PFSK-1 (cell line): ENCODE data around the gene SLC12A9.

Experiments used
- FOXP2 ChIP-seq: optimal IDR thresholded peaks from 2 replicates; pipeline ENCODE3; 2011; ENCODE audit warnings: borderline replicate concordance, control low read depth, inconsistent platforms; ENCODE audit not compliant: insufficient read depth; ENCODE audit errors: extremely low read length, extremely low read depth
- POLR2AphosphoS5 ChIP-seq: IDR thresholded peaks from 2 replicates; pipeline ENCODE4 v1.6.1; 2012; ENCODE audit warnings: low read depth, mild to moderate bottlenecking, control low read depth, low read length, moderate library complexity
- SIN3A ChIP-seq: IDR thresholded peaks from 2 replicates; pipeline ENCODE4 v1.6.1; 2012; ENCODE audit warnings: mild to moderate bottlenecking, low read length, moderate library complexity, borderline replicate concordance; ENCODE audit not compliant: insufficient read depth
- TAF1 ChIP-seq: IDR thresholded peaks from 2 replicates; pipeline ENCODE4 v1.6.1; 2012; ENCODE audit warnings: low read length, control low read depth, borderline replicate concordance; ENCODE audit not compliant: insufficient read depth
- TF ChIP-seq, protein P1 (sequence below), 2 experiments: IDR thresholded peaks; 2 replicates each; pipeline versions ENCODE4 v1.6.1 to v1.8.0; 2011 to 2012; ENCODE audit warnings: low read depth in 2 of 2, low read length in 2 of 2, control low read depth in 1 of 2, inconsistent platforms in 1 of 2, mild to moderate bottlenecking in 1 of 2, moderate library complexity in 1 of 2; ENCODE audit not compliant: insufficient read depth in 1 of 2

Gene SLC12A9

DNA sequence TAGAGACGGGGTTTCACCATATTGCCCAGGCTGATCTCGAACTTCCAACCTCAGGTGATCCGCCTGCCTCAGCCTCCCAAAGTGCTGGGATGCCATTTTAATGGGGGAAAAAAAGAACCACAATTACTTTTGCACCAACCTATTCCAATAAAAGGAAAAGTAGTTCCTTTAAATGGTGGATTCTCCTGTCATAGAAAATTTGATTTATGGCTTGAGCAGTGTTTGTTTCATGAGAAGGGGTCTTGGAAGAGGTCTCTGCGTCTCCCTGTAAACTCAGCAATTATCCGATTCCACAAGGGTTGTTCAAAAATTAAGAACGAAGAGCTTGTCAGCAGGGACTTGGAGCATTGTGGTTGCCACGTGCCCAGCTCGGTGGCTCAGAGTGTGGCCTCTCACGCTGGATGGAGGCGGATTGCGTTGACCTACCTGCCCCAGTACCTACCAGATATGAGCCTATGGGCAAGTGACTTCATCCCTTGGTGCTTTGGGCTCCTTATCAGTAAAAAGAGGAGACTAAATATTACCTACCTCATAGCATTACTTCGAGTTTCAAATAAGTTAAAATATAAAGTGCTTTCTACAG lies 11.8 kb downstream of the SLC12A9 start:
- TF ChIP-seq FOXP2 (no peak), TAF1 (no peak), POLR2AphosphoS5 (no peak), SIN3A (no peak)
- TF ChIP-seq, protein P1, sequence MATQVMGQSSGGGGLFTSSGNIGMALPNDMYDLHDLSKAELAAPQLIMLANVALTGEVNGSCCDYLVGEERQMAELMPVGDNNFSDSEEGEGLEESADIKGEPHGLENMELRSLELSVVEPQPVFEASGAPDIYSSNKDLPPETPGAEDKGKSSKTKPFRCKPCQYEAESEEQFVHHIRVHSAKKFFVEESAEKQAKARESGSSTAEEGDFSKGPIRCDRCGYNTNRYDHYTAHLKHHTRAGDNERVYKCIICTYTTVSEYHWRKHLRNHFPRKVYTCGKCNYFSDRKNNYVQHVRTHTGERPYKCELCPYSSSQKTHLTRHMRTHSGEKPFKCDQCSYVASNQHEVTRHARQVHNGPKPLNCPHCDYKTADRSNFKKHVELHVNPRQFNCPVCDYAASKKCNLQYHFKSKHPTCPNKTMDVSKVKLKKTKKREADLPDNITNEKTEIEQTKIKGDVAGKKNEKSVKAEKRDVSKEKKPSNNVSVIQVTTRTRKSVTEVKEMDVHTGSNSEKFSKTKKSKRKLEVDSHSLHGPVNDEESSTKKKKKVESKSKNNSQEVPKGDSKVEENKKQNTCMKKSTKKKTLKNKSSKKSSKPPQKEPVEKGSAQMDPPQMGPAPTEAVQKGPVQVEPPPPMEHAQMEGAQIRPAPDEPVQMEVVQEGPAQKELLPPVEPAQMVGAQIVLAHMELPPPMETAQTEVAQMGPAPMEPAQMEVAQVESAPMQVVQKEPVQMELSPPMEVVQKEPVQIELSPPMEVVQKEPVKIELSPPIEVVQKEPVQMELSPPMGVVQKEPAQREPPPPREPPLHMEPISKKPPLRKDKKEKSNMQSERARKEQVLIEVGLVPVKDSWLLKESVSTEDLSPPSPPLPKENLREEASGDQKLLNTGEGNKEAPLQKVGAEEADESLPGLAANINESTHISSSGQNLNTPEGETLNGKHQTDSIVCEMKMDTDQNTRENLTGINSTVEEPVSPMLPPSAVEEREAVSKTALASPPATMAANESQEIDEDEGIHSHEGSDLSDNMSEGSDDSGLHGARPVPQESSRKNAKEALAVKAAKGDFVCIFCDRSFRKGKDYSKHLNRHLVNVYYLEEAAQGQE (IDR thresholded peaks at IDR 0.05; ENCODE audit: insufficient read depth in 1 of 2, low read depth in 2 of 2, low read length in 2 of 2) = no peak

DNA sequence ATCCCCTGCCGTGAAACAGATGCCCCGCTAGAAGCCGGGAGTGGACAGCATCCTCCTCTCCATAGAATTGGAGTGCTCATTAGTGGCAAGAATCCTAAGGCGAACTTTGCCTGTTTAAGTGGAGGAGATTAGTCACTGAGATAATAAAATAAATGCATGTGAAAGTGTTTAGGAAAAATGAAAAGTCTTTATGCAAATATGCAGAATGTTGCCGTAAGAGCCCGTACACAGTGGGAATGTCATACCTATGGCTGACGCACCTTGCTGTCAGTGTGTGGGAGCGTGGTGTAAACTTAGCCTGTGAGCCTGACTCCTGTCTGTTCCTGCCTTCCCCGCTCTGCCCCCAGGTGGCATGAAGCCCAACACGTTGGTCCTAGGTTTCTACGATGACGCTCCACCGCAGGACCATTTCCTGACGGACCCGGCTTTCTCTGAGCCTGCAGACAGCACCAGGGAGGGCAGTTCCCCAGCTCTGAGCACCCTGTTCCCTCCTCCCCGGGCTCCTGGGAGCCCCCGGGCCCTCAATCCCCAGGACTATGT lies 12.9 kb downstream of the SLC12A9 start:
- TF ChIP-seq SIN3A (no peak), FOXP2 (no peak), POLR2AphosphoS5 (no peak)
- TF ChIP-seq, protein P1 (IDR thresholded peaks at IDR 0.05; ENCODE audit: insufficient read depth in 1 of 2, low read depth in 2 of 2, low read length in 2 of 2) = no peak

DNA sequence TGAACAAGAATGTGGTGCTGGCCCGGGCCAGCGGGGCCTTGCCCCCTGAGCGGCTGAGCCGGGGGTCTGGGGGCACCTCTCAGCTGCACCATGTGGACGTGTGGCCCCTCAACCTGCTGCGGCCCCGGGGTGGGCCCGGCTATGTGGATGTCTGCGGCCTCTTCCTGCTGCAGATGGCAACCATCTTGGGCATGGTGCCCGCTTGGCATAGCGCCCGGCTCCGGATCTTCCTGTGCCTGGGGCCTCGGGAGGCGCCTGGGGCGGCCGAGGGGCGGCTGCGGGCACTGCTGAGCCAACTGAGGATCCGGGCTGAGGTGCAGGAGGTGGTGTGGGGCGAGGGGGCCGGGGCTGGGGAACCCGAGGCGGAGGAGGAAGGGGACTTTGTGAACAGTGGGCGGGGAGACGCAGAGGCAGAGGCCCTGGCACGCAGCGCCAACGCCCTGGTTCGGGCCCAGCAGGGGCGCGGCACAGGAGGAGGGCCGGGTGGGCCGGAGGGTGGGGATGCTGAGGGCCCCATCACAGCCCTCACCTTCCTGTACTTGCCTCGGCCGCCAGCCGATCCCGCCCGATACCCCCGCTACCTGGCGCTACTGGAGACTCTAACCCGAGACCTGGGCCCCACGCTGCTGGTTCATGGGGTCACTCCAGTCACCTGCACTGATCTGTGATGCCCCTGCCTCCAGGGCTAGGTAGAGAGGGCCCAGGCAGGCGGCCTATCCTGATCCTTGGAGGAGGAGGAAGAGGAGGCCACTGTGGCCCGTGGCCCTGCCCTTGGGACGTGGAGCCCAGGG lies 13.6 kb downstream of the SLC12A9 start:
- no peak for TF ChIP-seq SIN3A
- TF ChIP-seq, protein P1 (IDR thresholded peaks at IDR 0.05; ENCODE audit: insufficient read depth in 1 of 2, low read depth in 2 of 2, low read length in 2 of 2) = no peak
- no peak for TF ChIP-seq FOXP2
- TF ChIP-seq TAF1 = no peak
- TF ChIP-seq POLR2AphosphoS5 = no peak

DNA sequence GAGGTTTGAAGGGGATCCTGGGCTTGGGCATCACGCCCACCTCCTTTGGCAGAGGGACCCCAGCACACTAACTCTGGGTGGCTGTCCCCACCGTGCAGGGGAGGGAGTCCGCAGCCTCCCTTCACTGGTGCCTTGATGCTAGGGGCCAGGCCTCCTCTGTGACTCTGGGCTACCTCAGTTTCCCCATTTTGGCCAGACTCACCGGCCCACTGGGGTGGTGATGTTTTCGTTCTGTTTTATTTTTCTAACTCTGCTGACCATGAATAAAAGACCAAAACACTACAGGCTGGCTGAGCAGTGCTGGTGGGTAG lies 14.2 kb downstream of the SLC12A9 start:
- TF ChIP-seq TAF1 = no peak
- no peak for TF ChIP-seq FOXP2
- no peak for TF ChIP-seq POLR2AphosphoS5
- TF ChIP-seq, protein P1 (IDR thresholded peaks at IDR 0.05; ENCODE audit: insufficient read depth in 1 of 2, low read depth in 2 of 2, low read length in 2 of 2) = no peak
- TF ChIP-seq SIN3A = no peak
